GM18868 (cell line): ENCODE measurements around the gene ARFGAP2.
A peak's percentile ranks its signal among the peaks of the same experiment; 100 is the strongest.
"Not testable (repeated sequence)": the region's sequence is repeated elsewhere in the genome, so short reads cannot be mapped to it uniquely, and the experiment has no call there.

Source experiments
- ATAC-seq: cut with Tn5 transposase; IDR thresholded peaks from one replicate; pipeline ENCODE4 v1.9.1; 2021; ENCODE audit warnings: mild to moderate bottlenecking, moderate library complexity; ENCODE audit not compliant: unreplicated experiment

The ARFGAP2 gene

GRCh38 chr11:47176328-47177228 lies at the start of gene ARFGAP2:
TSS of gene ARFGAP2 (minus strand) at chr11:47176879. CDS start at chr11:47176853, 26 bp downstream.
- peak; percentile 93 for ATAC-seq

- peak; percentile 97 for ATAC-seq
Observed at GRCh38 chr11:47225552-47226400, 49.1 kb upstream of the ARFGAP2 start.

GRCh38 chr11:47222696-47223095 lies 46.0 kb upstream of the ARFGAP2 start:
- no peak for ATAC-seq

- ATAC-seq: no peak
Observed at GRCh38 chr11:47220401-47220821, 43.7 kb upstream of the ARFGAP2 start.

GRCh38 chr11:47216121-47216798 lies 39.6 kb upstream of the ARFGAP2 start:
- peak; percentile 40 for ATAC-seq

- ATAC-seq: no peak
Observed at GRCh38 chr11:47215366-47215910, 38.8 kb upstream of the ARFGAP2 start.

GRCh38 chr11:47213950-47214565 lies 37.4 kb upstream of the ARFGAP2 start:
- peak; percentile 69 for ATAC-seq

- no peak for ATAC-seq
Observed at GRCh38 chr11:47212938-47213337, 36.3 kb upstream of the ARFGAP2 start.

GRCh38 chr11:47208628-47209027 lies 31.9 kb upstream of the ARFGAP2 start:
- no peak for ATAC-seq

GRCh38 chr11:47208008-47208552 lies 31.4 kb upstream of the ARFGAP2 start:
- not testable (repeated sequence) for ATAC-seq

- no peak for ATAC-seq
Observed at GRCh38 chr11:47207459-47207858, 30.8 kb upstream of the ARFGAP2 start.

GRCh38 chr11:47206577-47206976 lies 29.9 kb upstream of the ARFGAP2 start:
- ATAC-seq: not testable (repeated sequence)

GRCh38 chr11:47204637-47204989 lies 27.9 kb upstream of the ARFGAP2 start:
- ATAC-seq: no peak

- ATAC-seq: no peak
Observed at GRCh38 chr11:47202576-47202975, 25.9 kb upstream of the ARFGAP2 start.

GRCh38 chr11:47201015-47201414 lies 24.3 kb upstream of the ARFGAP2 start:
- ATAC-seq: no peak

- not testable (repeated sequence) for ATAC-seq
Observed at GRCh38 chr11:47198161-47198560, 21.5 kb upstream of the ARFGAP2 start.

- no peak for ATAC-seq
Observed at GRCh38 chr11:47192111-47192510, 15.4 kb upstream of the ARFGAP2 start.

- ATAC-seq: not testable (repeated sequence)
Observed at GRCh38 chr11:47191137-47191536, 14.5 kb upstream of the ARFGAP2 start.

GRCh38 chr11:47189100-47189834 lies 12.6 kb upstream of the ARFGAP2 start:
- ATAC-seq: no peak
